ENCODE results near the gene AGBL1.

DNA sequence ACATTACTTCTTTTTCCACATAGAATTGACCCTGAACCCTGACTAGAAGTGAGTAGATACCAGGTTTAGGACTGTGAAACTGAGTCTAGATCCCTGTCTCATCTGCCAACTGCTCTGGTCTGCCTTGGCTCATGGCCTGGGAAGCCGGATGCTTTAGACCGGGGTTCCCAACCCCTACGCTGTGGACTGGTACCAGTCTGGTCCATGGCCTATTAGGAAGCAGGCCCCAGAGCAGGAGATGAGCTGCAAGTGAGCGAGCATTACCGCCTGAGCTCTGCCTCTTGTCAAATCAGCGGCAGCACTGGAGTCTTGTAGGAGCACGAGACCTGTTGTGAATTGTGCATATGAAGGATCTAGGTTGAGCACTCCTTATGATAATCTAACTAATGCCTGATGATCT, 734.2 kb downstream of the AGBL1 start:
- TF ChIP-seq POLR2A (IDR thresholded peaks at IDR 0.05; ENCODE audit: low read length) (no peak), GATA1 (IDR thresholded peaks at IDR 0.05; ENCODE audit: low read depth, low read length) (no peak)
